GM19238 (cell line): ENCODE results near the gene ARPC4.
A peak's percentile ranks its signal among the peaks of the same experiment; 100 is the strongest.
"Not testable (repeated sequence)": the region's sequence is repeated elsewhere in the genome, so short reads cannot be mapped to it uniquely, and the experiment has no call there.

Experiments
- DNase-seq: peaks from one replicate; pipeline ENCODE4 v3.0.0; 2011; ENCODE audit warnings: low spot score; ENCODE audit not compliant: insufficient read length

ARPC4 gene

DNA sequence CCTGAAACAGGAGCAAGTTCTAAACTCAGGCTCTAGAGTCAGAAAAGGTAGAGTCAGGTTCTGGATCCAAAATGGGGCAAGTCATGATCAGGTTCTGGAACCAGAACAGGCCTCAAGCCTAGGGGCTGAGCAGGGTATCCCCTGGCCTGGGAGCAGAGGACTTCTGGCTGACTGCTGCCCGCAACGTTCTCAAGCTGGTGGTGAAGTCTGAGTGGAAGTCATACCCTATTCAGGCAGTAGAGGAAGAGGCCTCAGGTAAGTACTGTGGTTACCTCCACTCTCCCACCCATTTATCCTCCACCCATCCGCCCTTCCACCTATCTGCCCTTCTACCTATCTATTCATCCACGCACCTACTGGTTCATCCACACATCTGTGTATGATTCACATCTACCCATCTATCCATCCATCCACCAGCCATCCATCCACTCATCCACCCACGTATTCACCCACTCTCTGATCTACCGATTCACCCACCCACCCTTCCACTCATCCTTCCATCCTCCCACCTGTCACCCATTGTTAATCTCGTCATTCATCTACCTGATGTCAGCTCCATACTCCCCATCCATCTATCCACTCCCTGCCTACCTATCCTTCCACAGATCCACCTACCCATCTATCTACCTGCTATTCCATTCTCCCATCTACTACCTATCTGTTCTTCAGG is 25.9 kb downstream of the ARPC4 start:
- no peak for DNase-seq

DNA sequence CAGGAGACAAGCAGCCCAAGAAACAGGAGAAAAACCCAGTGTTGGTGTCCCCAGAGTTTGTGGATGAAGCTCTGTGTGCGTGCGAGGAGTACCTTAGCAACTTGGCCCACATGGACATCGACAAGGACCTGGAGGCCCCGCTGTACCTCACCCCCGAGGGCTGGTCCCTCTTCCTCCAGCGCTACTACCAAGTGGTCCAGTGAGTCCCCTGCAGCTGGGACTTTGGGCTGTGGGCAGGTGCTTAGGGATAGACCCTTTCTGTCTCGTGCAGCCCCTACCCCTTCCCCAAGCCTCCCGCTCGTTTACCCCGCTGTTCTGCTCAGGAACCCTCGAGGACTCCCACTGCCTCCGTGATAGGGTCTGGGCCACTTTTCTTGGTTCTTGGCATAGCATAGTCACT is 27.7 kb downstream of the ARPC4 start:
- DNase-seq: no peak

DNA sequence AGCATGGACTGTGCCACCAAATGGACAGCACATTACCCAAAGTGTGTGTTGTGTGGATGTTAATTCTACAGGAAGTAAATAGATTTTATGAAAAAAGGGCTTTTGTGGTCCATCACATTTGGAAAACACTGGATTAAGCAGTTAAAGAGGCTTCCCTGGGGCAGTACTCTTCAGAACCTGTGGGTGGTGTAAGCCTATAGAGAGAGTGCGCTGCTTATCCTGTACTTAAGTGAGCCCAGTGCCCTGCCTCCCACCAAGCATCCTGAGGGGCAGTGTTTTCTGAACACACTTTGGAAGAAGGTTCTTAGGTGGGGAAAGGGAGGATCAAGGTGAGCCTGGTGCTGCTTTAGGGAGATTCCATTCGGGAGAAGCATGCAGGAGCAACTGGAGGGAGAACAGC is 28.1 kb downstream of the ARPC4 start:
- DNase-seq: no peak

DNA sequence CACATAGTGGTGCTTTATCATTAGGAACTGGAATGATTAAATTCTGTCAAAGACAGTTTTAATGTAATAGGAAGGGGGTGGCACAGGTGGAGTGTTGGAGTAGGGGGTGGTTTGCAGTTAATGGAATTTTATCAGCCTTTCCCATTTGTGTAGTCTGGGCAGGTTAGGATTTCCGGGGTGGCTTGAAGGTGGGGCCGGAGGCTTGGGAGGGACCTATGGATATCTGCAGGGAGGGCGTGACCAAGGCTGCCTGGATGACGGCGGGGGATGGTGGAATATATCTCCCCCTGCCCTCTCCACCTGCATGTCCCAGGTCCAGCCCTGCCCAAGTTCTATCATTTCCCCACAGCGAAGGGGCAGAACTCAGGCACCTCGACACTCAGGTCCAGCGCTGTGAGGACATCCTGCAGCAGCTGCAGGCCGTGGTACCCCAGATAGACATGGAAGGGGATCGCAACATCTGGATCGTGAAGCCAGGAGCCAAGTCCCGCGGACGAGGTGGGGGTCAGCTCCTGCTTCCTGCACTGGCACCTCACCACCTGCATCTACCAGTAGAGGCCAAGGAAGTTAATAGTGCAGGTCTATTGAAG is 32.7 kb downstream of the ARPC4 start:
- no peak for DNase-seq

DNA sequence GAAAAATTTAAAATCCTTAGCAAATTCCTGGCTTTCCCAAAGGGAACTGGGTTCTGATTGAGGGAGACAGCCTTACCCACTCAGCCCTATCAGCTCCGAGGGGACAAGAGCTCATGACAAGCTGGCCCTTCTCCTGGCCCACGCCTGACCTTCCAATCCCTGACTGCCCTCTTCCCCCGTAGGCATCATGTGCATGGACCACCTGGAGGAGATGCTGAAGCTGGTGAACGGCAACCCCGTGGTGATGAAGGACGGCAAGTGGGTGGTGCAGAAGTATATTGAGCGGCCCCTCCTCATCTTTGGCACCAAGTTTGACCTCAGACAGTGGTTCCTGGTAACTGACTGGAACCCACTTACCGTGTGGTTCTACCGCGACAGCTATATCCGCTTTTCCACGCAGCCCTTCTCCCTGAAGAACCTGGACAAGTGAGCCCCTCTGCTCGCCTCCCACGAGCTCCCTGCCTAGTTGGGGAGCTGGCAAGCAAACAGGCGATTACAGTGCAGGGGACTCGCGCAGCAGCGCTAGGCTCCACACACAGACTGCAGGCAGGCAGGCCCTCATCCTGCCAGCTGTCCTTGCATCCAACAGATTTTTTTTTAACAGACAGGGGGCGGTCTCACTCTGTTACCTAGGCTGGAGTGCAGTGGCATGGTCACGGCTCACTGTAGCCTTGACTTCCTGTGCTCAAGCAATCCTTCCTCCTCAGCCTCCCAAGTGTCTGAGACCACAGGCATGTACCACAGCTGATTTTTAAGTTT is 34.1 kb downstream of the ARPC4 start:
- no peak for DNase-seq

DNA sequence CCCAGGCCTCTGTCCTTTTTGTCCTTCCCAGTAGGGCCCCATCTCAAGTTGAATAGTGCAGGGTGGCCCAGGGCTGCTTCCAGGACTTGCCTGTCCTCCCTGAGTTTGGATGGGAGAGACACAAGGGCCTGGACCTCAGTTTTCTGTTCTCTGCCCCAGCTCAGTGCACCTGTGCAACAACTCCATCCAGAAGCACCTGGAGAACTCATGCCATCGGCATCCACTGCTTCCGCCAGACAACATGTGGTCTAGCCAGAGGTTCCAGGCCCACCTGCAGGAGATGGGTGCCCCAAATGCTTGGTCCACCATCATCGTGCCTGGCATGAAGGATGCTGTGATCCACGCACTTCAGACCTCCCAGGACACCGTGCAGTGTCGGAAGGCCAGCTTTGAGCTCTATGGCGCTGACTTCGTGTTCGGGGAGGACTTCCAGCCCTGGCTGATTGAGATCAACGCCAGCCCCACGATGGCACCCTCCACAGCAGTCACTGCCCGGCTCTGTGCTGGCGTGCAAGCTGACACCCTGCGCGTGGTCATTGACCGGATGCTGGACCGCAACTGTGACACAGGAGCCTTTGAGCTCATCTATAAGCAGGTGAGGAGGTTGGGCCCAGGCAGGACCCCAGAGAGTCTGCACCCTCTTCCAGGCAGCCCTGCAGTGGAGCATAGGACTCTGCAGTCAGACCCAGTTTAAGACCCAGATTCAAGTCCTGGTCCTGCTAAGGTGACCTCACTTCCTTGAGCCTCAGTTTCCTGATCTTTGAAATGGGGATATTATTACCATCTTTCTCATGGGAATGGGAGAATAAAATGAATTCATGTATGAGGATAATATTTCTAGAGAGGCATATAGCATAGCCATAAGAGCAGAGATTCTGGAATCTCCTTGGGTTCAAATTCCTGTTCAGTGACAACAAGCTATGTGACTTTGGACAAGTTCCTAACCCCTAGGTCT is 36.2 kb downstream of the ARPC4 start:
- DNase-seq: no peak

DNA sequence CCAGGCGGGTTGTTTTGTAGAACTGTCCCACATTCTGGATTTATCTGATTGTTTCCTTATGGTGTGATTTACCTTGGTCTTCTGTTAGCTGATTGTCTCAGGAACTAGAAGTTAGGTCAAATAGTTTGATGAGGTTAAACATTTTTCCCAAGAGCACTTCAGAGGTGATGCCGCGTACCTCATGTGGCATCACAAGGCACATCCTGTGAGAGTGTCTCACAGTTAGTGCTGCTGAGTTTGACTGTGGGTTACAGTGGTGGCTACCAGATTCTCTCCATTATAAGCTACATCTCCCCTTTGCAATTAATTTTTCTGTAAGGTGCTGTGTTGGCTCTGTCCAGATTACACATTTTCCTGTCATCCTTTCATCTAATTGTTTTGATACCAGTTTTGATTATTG is 38.4 kb downstream of the ARPC4 start:
- no peak for DNase-seq

DNA sequence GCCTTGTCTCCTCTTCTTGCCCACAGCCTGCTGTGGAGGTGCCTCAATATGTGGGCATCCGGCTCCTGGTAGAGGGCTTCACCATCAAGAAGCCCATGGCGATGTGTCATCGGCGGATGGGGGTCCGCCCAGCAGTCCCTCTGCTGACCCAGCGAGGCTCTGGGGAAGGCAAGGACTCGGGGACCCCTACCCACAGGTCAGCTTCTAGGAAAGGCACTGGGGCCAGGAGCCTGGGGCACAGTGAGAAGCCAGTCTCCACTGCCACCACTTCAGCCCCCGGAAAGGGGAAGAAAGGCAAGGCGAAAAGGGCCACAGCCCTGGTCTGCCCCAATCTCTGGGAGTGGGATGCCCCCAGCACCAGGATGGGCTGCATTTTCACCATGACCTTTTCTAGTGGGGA is 40.2 kb downstream of the ARPC4 start:
- no peak for DNase-seq

DNA sequence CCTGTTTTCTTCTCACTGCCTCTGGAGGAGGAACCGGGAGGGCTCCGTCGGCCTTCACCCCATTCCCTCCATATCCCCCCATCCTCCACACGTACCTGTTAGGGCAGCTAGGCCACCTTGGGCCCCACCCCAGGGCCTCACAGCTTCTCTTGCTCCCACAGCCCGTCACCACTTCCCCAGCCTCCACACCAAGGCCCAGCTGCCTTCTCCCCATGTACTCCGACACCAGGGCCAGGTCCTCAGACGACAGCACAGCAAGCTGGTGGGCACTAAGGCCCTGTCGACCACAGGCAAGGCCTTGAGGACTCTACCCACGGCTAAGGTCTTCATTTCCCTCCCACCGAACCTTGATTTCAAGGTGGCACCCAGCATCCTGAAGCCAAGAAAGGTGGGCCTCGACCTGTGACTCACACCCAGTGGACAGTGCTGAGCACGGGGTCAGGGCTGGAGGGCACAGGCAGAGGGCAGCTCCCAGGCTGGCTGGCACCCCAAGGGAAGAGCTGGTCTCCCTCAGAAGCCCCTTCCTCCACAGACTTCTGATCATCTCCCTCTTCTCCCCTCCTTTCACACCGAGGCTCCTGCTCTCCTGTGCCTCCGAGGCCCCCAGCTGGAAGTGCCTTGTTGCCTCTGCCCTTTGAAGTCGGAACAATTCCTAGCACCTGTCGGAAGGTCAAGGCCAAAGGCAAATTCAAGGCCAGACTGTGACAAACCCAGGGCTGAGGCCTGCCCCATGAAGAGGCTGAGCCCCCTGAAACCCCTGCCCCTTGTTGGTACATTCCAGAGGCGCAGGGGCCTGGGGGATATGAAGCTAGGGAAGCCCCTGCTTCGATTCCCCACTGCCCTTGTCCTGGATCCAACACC is 41.9 kb downstream of the ARPC4 start:
- DNase-seq: no peak

DNA sequence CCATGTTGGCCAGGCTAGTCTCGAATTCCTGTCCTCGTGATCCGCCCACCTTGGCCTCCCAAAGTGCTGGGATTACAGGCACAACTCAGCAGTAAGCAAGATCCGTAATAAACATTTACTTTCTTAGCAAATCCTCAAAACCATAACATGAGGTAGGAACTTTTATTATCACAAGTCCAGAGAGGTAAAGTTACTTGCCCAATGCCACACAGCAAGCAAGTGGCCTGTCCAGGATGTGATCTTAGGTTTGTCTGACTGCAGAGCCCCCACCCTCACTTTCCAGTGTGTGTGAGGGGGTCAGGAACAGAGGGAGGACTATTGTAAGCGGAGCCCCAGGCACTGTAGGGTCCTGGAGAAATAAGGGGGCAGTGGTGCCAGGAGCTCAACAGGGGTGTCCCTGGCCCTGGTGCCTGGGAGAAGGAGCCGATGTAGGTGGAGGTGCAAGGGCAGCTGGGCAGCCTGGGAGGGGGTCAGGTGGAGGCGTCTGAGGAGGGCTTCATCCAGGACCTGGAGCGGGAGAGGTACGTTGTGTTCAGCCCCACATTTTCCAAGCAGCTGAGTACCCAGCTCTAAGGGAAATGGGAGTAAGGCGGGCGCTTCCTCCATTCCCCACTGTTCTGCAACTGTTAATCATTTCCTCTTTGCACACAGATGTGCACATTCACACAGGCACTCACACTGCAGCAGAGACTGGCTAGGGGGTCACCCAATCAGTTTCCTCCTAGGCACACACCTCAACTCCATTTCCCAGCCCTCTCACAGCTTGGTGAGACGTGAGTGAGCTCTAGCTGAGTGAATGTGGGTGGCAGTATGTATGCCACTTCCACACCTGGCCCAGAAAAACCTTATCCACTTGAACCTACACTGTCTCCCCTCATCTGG is 45.1 kb downstream of the ARPC4 start:
- DNase-seq: no peak

DNA sequence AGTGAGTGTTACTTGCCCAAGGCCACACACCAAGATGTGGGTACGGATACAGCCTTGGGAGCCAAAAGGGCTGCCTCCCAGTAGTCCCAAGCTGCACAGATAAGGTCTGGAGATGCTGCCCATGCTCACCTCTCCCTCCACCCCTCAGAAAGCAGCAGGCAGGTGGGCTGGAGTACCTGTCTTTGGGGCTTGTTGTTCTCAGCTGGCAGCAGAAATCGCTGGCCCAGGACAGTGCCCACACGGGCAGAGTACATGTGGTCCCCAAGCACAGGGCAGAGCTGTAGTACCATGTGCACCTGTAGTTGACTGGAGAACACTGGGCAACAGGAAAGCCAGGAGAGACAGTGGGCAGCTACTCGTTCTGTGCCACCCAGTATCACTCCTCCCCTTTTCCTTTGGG is 46.0 kb downstream of the ARPC4 start:
- DNase-seq: no peak

DNA sequence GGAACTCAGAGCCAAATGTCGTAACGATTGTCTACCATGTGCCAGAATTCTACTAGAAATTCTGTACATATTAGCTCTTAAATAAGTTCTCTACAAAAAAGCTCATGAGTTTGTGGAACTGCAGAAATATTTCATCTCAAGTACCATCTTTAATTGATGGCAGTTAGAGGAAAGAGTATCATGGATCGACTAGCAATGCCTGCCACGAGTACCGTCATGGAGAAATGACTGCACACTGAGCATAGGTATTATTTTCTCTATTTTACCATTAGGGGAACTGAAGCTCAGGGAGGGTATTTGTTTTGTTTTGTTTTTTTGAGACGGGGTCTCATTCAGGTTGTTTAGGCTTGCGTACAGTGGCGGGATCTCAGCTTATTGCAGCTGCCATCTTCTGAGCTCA is 48.1 kb downstream of the ARPC4 start:
- DNase-seq: no peak

DNA sequence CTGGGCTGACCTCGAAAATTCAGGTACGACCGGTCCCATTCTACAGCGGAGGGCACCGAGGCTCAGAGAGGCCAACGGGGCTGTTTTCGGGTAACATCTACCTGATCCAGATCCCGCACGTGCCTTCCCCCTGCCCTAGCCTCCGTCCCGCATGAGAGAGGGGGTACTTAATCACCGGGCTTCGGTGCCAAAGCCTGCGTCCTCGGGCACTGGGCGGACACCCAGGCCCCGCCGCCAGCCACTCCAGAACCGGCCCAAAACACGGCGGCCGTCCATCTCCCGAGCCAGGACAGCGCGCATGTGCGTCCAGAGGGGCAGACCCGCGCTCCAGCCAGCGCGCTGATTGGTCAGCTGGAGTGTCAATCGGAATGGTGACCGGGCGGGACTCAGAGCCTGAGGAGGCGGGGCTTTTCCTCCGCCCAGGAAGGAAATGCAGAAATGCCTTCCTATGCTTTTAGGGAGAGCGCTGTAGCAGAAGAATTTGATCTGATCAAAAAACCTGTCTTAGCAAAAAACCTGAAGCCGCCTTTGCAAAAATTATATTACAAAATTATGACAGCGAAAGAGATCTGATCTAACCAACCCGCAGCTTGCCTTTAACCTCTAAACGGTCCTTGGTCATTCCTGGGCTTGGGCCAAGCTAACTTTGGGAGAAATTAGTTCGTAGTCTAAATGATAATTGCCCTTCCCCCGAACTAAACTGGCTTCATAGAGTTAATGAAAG is 51.0 kb downstream of the ARPC4 start, which contains the start of gene RPUSD3:
TSS of gene RPUSD3 (minus strand) at position 294 of the 724 bp plus-strand sequence. CDS start at position 276, 18 bp downstream.
- DNase-seq: peak; percentile 97

DNA sequence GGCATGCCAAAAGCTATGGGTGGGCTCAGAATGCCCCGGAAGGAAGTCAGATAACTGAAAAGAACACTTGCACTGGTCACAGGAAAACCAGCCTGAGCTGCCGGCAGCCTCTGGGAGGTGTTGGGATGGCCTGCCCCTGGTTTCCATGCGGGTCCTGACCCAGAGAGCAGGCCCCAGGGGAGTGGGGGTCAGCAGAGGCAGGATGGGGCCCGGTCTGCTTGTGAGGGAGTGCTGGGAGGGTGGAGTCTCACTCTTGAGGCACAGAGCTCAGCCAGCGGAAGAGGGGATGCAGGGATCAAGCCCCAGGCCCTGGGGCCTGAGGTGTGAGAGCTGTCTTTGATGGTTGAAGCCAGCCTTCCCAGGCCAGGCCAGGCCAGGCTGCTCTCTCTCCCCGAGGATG is 53.3 kb downstream of the ARPC4 start:
- DNase-seq: no peak

DNA sequence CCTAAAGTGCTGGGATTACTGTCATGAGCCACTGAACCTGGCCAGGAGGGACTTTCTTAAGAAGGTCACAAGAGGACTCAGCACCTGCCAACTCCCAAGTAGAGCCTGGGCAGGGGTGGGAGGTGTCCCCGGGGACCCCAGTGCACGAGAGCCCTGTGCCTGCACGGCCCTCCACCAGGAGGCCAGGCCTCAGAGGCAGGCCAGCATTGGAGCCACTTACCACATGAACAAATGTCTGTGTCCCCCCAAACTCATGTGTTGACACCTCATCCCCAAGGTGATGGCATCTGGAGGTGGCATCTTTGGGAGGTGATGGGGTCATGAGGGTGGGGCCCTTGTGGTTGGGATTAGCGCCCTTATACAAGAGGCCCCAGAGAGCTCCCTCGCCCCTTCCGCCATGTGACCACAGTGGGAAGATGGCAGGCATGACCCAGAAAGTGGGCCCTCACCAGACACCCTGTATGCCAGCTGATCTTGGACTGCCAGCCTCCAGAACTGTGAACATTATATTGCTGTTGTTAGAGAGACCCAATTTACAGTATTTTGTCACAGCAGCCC is 54.1 kb downstream of the ARPC4 start:
- DNase-seq: no peak

DNA sequence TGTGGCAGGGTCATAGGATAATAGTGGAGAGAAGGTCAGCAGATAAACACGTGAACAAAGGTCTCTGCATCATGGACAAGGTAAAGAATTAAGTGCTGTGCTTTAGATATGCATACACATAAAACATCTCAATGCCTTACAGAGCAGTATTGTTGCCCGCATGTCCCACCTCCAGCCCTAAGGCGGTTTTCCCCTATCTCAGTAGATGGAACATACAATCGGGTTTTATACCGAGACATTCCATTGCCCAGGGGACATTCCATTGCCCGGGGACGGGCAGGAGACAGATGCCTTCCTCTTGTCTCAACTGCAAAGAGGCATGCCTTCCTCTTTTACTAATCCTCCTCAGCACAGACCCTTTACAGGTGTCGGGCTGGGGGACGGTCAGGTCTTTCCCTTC is 55.0 kb downstream of the ARPC4 start:
- not testable (repeated sequence) for DNase-seq

DNA sequence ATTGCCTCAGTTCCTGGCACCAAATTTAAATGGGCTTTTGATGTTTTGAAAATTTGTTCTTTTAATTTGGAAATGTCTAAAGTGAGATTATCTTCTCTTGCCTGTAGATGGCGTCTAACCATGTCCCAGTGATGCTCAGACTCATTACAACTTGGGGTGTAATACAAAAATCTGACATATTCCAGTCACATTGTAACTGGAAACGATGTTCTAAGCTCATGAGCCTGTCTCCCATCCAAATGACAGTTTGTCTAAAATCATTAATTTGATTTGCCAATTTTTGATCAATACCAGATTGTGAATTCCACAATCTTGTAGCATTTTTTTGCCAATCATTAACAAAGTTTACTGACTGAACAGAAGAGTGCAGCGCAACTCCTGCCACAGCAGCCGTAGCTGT is 56.0 kb downstream of the ARPC4 start:
- DNase-seq: not testable (repeated sequence)

DNA sequence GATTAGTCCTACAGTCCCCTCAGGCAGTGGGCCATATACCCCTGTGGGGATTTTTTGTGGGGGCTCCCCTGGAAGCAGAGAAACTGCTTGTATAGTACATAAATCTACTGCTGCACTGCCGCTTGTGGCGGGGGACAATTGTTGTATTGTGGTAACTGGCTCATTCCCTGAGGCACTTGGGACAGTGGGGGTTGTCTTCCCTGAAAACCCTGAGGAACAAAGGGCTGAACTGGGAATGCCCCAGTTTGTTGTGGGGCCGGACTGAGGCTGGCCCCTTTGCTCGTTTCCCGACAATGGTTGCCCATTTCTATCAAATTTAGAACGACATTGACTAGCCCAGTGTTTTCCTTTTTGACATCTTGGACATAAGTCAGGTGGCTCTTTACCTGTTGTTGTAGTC is 58.5 kb downstream of the ARPC4 start:
- DNase-seq: not testable (repeated sequence)

DNA sequence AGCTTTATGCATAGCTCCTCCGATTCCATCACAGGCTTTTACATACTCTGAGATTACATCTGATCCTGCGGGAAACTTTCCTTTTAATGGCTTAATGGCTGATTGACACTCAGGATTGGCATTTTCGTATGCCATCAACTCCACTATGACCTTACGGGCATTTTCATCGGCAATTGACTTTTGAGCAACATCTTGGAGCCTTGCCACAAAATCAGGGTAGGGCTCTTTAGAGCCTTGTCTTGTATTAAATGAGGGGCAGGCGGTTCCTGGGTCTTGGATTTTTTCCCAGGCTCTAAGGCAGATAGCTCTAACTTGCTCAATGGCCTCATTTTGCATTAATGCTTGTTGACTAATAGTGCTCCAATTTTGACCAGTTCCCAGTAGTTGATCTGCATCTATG is 59.0 kb downstream of the ARPC4 start:
- not testable (repeated sequence) for DNase-seq
